ENCODE data around the gene SETBP1.

Gene SETBP1

DNA sequence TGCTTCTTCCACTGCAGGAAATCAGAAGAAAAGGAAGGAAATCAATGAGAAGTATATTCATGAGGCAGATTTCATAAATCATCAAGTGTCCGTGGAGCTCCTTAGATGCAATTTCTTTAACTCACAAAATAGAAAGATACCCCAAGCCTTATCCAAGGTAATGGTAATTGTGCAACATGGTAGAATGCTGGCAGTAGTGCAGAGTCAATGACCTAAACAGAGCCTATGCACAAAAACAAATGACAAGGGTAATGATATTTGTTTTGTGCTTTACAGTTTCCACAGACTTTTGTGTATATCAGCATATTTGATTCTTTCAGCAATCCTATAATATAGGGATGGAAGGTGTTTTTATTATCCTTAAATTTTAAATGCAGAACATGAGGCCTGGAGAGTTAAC lies 102.7 kb downstream of the SETBP1 start:
- no peak for DNase-seq
- H3K4me1 ChIP-seq = no peaks in the 10 kb centered on the region
- no peaks in the 10 kb centered on the region for H3K36me3 ChIP-seq
- no peaks in the 10 kb centered on the region for H3K27me3 ChIP-seq
- no peak for TF ChIP-seq CTCF (IDR thresholded peaks at IDR 0.05; ENCODE audit: low read depth, low read length)
- H3K4me3 ChIP-seq (ENCODE audit: low read depth, low read length) = no peak overlapping the region
- H3K9me3 ChIP-seq = no peaks in the 10 kb centered on the region

- Histone ChIP-seq H3K4me1 (no peaks in the 10 kb centered on the region), H3K27me3 (no peaks in the 10 kb centered on the region), H3K36me3 (no peaks in the 10 kb centered on the region), H3K9me3 (no peaks in the 10 kb centered on the region), H3K4me3 (ENCODE audit: low read depth, low read length) (no peak overlapping the region)
- TF ChIP-seq CTCF (IDR thresholded peaks at IDR 0.05; ENCODE audit: low read depth, low read length) = no peak
- no peak for DNase-seq
Observed at GRCh38 chr18:44786257-44786656, 105.6 kb downstream of the SETBP1 start.

- DNase-seq = no peak
- Histone ChIP-seq H3K4me1 (no peaks in the 10 kb centered on the region), H3K36me3 (no peaks in the 10 kb centered on the region), H3K27me3 (no peaks in the 10 kb centered on the region), H3K4me3 (ENCODE audit: low read depth, low read length) (no peak overlapping the region), H3K9me3 (no peaks in the 10 kb centered on the region)
- TF ChIP-seq CTCF (IDR thresholded peaks at IDR 0.05; ENCODE audit: low read depth, low read length) = no peak
Observed at GRCh38 chr18:44786688-44787087, 106.0 kb downstream of the SETBP1 start.

GRCh38 chr18:44788334-44788733 lies 107.6 kb downstream of the SETBP1 start:
- Histone ChIP-seq H3K4me3 (ENCODE audit: low read depth, low read length) (no peak overlapping the region), H3K36me3 (no peaks in the 10 kb centered on the region), H3K27me3 (no peaks in the 10 kb centered on the region), H3K4me1 (peaks cover 5% of the 10 kb centered on the region; the same call in 1 of the 2 replicates), H3K9me3 (no peaks in the 10 kb centered on the region)
- no peak for DNase-seq
- no peak for TF ChIP-seq CTCF (IDR thresholded peaks at IDR 0.05; ENCODE audit: low read depth, low read length)

- no peaks in the 10 kb centered on the region for H3K9me3 ChIP-seq
- no peaks in the 10 kb centered on the region for H3K27me3 ChIP-seq
- DNase-seq = peak; percentile 12
- no peak overlapping the region for H3K4me3 ChIP-seq (ENCODE audit: low read depth, low read length)
- peaks cover 12% of the 10 kb centered on the region for H3K4me1 ChIP-seq
- no peak for TF ChIP-seq CTCF (IDR thresholded peaks at IDR 0.05; ENCODE audit: low read depth, low read length)
- no peaks in the 10 kb centered on the region for H3K36me3 ChIP-seq
Observed at GRCh38 chr18:44789710-44790109, 109.0 kb downstream of the SETBP1 start.

GRCh38 chr18:44790860-44791259 lies 110.2 kb downstream of the SETBP1 start:
- Histone ChIP-seq H3K36me3 (no peaks in the 10 kb centered on the region), H3K4me3 (ENCODE audit: low read depth, low read length) (no peak overlapping the region), H3K4me1 (peaks cover 12% of the 10 kb centered on the region), H3K27me3 (no peaks in the 10 kb centered on the region), H3K9me3 (no peaks in the 10 kb centered on the region)
- no peak for TF ChIP-seq CTCF (IDR thresholded peaks at IDR 0.05; ENCODE audit: low read depth, low read length)
- no peak for DNase-seq
